SK-N-MC (cell line): ENCODE data around the gene AAK1.

Experiments
- EZH2 ChIP-seq: fragments of 200-600 bp; sonication (generic); IDR thresholded peaks from one replicate; pipeline ENCODE4 v1.6.1; 2017; ENCODE audit warnings: antibody characterized with exemption
- POLR2AphosphoS5 ChIP-seq: IDR thresholded peaks from 2 replicates; pipeline ENCODE4 v1.6.1; 2012; ENCODE audit warnings: mild to moderate bottlenecking, low read depth, low read length, borderline replicate concordance

DNA sequence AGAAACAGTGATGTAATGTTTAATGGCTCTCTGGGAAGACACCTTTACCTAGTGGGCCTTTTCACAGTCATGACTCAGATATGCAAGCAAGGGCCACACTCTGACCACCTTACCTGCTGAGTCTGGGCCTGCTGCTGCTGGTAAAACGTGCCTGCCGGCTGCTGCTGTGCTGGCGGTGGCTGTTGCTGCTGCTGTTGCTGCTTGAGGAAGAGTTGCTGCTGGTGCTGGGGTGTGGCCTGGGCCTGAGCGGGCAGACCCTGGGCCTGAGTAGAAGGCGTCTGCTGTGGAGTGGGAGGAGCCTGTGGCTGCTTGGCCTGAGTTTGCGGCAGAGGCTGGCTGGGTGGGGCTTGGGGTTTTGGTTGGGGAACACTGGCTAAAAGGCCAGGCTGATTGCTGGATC, 124.7 kb downstream of the AAK1 start:
- TF ChIP-seq EZH2 (no peak), POLR2AphosphoS5 (no peak)
